ENCODE data around the gene LMO1. TPM values are rescaled to one million over a fixed set of nuclear protein-coding genes. Genes with fewer than 3 reads are reported as not detected.

Gene LMO1
- total RNA-seq, 1 experiment from 2014 or later = 0.27 TPM

DNA sequence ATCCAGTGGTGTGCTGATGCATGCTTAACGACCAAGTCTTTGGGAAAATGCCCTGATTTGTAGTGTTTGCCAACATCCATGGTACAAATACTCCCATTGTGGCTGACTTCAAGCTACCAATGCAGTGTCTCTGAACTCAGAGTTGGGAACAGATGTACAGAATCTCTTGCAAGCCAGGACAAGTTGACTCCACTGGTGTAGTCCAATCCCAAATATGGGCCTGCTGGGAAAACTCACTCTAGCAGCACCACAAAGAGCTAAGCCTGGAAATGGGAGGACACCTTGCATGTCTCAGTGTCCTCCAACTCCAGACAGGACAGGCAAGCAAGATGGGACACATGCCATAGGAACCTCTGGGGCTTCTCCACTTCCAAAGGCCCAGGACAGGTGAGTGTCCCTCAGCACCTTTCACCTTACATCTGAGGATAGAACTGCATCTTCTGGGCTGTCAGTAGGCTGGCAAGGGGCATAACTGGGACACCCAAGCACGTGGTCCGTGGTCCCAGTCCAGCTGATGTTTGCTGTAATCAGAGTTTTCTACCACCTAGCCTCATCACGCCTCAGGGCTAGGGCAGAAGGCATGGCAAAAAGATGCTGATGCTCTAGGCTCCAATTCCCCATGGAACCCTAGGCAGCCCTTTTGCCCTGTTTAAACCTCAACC lies 6.5 kb downstream of the LMO1 start:
- TF ChIP-seq SRF (IDR thresholded peaks at IDR 0.05; ENCODE audit: low read depth) = no peak
- no peak for TF ChIP-seq CTCF (IDR thresholded peaks at IDR 0.05 in 2 of 3, conservative IDR thresholded peaks at IDR 0.05 in 1 of 3; ENCODE audit: borderline replicate concordance in 1 of 3, insufficient read depth in 1 of 3, low read depth in 2 of 3, low read length in 2 of 3)
- no peak for TF ChIP-seq ZNF274 (IDR thresholded peaks at IDR 0.05; ENCODE audit: low read depth, low read length)
- TF ChIP-seq EZH2 (IDR thresholded peaks at IDR 0.05) = no peak
- no peak for TF ChIP-seq MAX (IDR thresholded peaks at IDR 0.05)
- TF ChIP-seq JUND (IDR thresholded peaks at IDR 0.05) = no peak
- Histone ChIP-seq H3K9ac (ENCODE audit: low read length) (no peak overlapping the region), H3K4me2 (ENCODE audit: low read length) (no peak overlapping the region), H3K4me1 (ENCODE audit: control insufficient read depth in 1 of 2, insufficient read depth in 2 of 2, low read length in 2 of 2) (peaks cover 0 to 6% of the 10 kb centered on the region in 2 experiments; a peak in 2 of 4 replicates), H3K79me2 (ENCODE audit: insufficient read depth, low read length) (no peaks in the 10 kb centered on the region), H2AFZ (ENCODE audit: low read depth, low read length, poor library complexity, severe bottlenecking) (no peak overlapping the region), H4K20me1 (ENCODE audit: insufficient read depth) (no peaks in the 10 kb centered on the region), H3K27me3 (ENCODE audit: insufficient read depth, low read length) (no peaks in the 10 kb centered on the region), H3K27ac (ENCODE audit: low read depth, low read length) (no peak overlapping the region), H3K4me3 (replicated peaks in 1 of 2; ENCODE audit: low read depth in 1 of 2, low read length in 2 of 2) (no peak overlapping the region), H3K9me2 (ENCODE audit: insufficient read depth) (no peaks in the 10 kb centered on the region), H3K36me3 (ENCODE audit: control insufficient read depth in 1 of 2, insufficient read depth in 2 of 2, low read length in 2 of 2) (no peaks in the 10 kb centered on the region), H3K9me3 (ENCODE audit: control insufficient read depth in 1 of 2, insufficient read depth in 1 of 2, low read depth in 1 of 2, low read length in 2 of 2) (no peaks in the 10 kb centered on the region)
- CTCF ChIA-PET = interaction anchor here (1.2 kb wide), 2 partner anchors 9 to 23 kb away, joined by 3 to 4 read pairs; no protein-coding TSS in a partner anchor
- intact Hi-C loops (cut with micrococcal nuclease) = no loop called here
- BruUV-seq (replicated peaks) = no TSS peak
- POLR2A ChIA-PET = no interaction called here
- RAD21 ChIA-PET (ENCODE audit: low non-redundant PET in 1 of 2, low total read pairs in 2 of 2, uncharacterized antibody in 2 of 2, unreplicated experiment in 2 of 2) = no interaction called here
- no peak for DNase-seq (ENCODE audit: low read depth, low spot score)
- no peak for ATAC-seq

All from HCT116 (cell line).